Gastroesophageal sphincter (tissue), 4 donors: Measurements from ENCODE around the gene PLA2R1. TPM values are rescaled to one million over a fixed set of nuclear protein-coding genes. Genes with fewer than 3 reads are reported as not detected.

ENCODE experiments used
- ATAC-seq: fragments of 150-250 bp; one replicate; pipeline ENCODE4 v1.9.1; 2016; ENCODE audit warnings: mild to moderate bottlenecking, moderate library complexity
- H3K27ac ChIP-seq, 4 donors: fragments of 200-600 bp; sonication (generic) in 3 of 4; 1 replicate in 3 of 4; 2 replicates in 1 of 4; pipeline ENCODE4 v1.5.1; 2016 to 2019
- H3K27me3 ChIP-seq: fragments of 200-600 bp; sonication (generic); one replicate; pipeline ENCODE4 v1.5.1; 2019
- H3K36me3 ChIP-seq, 2 donors: fragments of 200-600 bp; sonication (generic); one replicate each; pipeline ENCODE4 v1.5.1; 2019; ENCODE audit warnings: control low read depth in 1 of 2
- H3K4me1 ChIP-seq, 3 donors: fragments of 200-600 bp; sonication (generic); 1 replicate in 2 of 3; 2 replicates in 1 of 3; pipeline ENCODE4 v1.5.1; 2016 to 2019; ENCODE audit warnings: control low read depth in 2 of 3
- H3K4me3 ChIP-seq, 2 donors: fragments of 200-600 bp; sonication (generic); one replicate each; pipeline ENCODE4 v1.5.1; 2019; ENCODE audit warnings: mild to moderate bottlenecking in 1 of 2, moderate library complexity in 1 of 2
- H3K9me3 ChIP-seq, 3 donors: fragments of 200-600 bp; sonication (generic); one replicate each; pipeline ENCODE4 v1.5.1; 2017 to 2019; ENCODE audit warnings: control low read depth in 2 of 3
- EP300 ChIP-seq: sonication (generic); formaldehyde crosslinking; IDR thresholded peaks from one replicate; pipeline ENCODE4 v1.6.1; 2017; ENCODE audit warnings: antibody characterized with exemption, mild to moderate bottlenecking
- POLR2A ChIP-seq, 2 donors: fragments of 450-650 bp; IDR thresholded peaks; one replicate each; pipeline ENCODE4 v1.6.1; 2017; ENCODE audit warnings: antibody characterized with exemption in 2 of 2, mild to moderate bottlenecking in 2 of 2, moderate library complexity in 1 of 2
- POLR2AphosphoS5 ChIP-seq: sonication (generic); formaldehyde crosslinking; IDR thresholded peaks from one replicate; pipeline ENCODE4 v1.6.1; 2017; ENCODE audit warnings: antibody characterized with exemption
- WGBS, 2 donors: methylation state at CpG; one replicate each; pipeline ENCODE4 v1.1.5; 2018; ENCODE audit warnings: low coverage in 1 of 2; 5-methylcytosine and 5-hydroxymethylcytosine counted together
- total RNA-seq, 4 donors: library from RNA; depleted of rRNA; stranded (reverse); fragments of >200 nt; gene quantifications; one replicate each; pipeline ENCODE4 v1.1.0, GENCODE V29; 2016
- TF ChIP-seq, protein P1 (sequence below), 4 experiments: fragments of 200-600 bp in 2 of 4; fragments of 450-650 bp in 2 of 4; sonication (generic) in 1 of 4; IDR thresholded peaks; one replicate each; pipeline ENCODE4 v1.5.1; 2017 to 2019; ENCODE audit warnings: antibody characterized with exemption in 4 of 4, mild to moderate bottlenecking in 2 of 4, moderate library complexity in 2 of 4

The PLA2R1 gene
- total RNA-seq, 4 donors from 2014 or later, result 6.5 to 15.0 (median 8.0) TPM

DNA sequence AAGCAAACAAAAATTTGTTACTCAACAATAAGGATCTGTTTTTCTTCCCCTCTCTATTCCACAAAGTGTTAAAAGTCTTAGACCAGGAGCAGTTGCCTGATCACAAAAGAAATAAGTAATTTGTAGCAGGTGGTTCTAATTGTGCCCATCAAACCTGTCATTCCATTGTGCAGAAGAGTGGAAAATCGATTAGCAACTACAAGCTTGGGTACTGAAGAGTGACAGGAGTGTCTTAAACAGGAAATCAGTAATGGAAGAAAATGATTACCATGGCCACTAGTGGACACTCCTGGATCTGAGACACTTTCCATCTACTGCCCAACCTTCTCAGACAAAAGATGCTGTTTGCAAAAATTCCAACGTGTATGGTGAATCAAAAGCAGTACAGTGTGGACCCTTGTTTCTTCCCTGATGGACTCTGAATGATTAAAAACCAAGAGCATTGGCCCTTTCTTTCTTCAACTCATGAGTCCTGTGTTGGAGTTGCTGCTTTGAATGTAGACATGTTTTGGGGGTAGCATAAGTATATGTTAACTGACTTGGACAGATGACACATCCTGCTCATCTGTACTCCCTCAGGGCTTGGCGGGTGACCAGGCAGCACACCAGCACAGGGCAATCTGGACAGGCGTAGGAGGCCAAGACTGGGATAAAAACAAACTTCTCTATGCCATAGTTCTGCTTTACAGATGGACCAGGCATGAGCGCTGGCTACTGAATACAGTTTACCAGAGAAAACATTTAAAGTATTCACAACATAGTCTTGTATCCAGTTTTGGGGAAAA, 51.9 kb downstream of the PLA2R1 start:
- WGBS, 2 donors, result 63 to 67% methylated on average over 1 to 5 of the region's 5 CpGs
- no peak for ATAC-seq
- TF ChIP-seq POLR2A (IDR thresholded peaks at IDR 0.05) (no peak), EP300 (no peak), POLR2AphosphoS5 (no peak)
- TF ChIP-seq, protein P1, sequence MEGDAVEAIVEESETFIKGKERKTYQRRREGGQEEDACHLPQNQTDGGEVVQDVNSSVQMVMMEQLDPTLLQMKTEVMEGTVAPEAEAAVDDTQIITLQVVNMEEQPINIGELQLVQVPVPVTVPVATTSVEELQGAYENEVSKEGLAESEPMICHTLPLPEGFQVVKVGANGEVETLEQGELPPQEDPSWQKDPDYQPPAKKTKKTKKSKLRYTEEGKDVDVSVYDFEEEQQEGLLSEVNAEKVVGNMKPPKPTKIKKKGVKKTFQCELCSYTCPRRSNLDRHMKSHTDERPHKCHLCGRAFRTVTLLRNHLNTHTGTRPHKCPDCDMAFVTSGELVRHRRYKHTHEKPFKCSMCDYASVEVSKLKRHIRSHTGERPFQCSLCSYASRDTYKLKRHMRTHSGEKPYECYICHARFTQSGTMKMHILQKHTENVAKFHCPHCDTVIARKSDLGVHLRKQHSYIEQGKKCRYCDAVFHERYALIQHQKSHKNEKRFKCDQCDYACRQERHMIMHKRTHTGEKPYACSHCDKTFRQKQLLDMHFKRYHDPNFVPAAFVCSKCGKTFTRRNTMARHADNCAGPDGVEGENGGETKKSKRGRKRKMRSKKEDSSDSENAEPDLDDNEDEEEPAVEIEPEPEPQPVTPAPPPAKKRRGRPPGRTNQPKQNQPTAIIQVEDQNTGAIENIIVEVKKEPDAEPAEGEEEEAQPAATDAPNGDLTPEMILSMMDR (IDR thresholded peaks at IDR 0.05), result no peak

DNA sequence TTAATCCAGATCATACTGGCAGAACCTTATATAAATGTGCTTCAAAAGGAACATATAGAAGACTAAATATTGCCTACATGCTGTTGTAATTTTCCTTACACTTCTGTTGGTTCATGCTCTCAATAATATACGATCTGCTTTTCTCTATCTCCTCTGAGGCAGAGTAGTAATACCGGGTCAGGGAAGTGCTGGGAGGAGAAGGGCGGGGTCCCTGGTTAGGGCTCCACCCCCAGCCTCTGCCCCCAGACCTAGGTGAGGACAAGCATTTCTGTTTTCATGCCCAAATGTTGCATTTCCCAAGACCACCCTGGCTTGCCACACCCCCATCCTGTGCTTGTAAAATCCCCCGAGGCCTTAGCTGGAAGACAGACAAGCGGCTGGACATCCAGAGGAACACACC, 55.3 kb downstream of the PLA2R1 start:
- no peaks in the 10 kb centered on the region for H3K27me3 ChIP-seq
- no peak for ATAC-seq
- no peak overlapping the region for H3K4me3 ChIP-seq
- H3K27ac ChIP-seq, result no peak overlapping the region
- H3K9me3 ChIP-seq, result no peaks in the 10 kb centered on the region
- peaks cover 0 to 41% of the 10 kb centered on the region in 2 donors for H3K36me3 ChIP-seq
- TF ChIP-seq POLR2AphosphoS5, result no peak
- TF ChIP-seq POLR2A (IDR thresholded peaks at IDR 0.05), result no peak
- TF ChIP-seq, protein P1 (IDR thresholded peaks at IDR 0.05), result no peak
- no peak for TF ChIP-seq EP300
- WGBS, 2 donors, result 79% methylated on average over 3 of the region's 5 CpGs; no CpG with 5 or more reads in 1 of the 2 donors
- peaks cover 0 to 14% (median 0%) of the 10 kb centered on the region in 3 donors for H3K4me1 ChIP-seq

More for the DNA sequence above, 51.9 kb downstream of the PLA2R1 start:
- Histone ChIP-seq H3K36me3 (peaks cover 0 to 33% of the 10 kb centered on the region in 2 donors), H3K27ac (no peak overlapping the region), H3K4me3 (no peak overlapping the region), H3K27me3 (no peaks in the 10 kb centered on the region), H3K9me3 (no peaks in the 10 kb centered on the region), H3K4me1 (peaks cover 0 to 14% (median 0%) of the 10 kb centered on the region in 3 donors)

DNA sequence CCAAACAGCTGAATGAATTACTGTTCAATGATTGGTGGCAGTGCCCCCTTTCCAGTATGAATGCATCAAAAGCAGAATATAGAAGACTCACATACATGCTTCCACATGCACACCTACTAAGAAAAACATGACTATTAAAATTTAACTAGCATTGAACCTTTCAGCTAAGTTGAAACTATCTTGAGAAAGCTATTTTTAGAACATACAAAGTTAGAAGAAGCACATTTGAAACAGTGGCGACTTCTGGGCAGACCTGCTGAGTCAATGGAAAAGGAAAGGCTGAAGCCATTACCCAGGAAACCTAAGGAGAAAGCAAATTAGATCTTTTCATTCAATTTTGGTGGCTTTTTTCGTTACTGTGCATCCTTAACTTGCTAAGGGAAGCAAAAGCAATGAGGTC, 55.9 kb downstream of the PLA2R1 start:
- no peak overlapping the region for H3K27ac ChIP-seq
- WGBS, 2 donors, result 38 to 47% methylated on average over 2 of the region's 2 CpGs
- ATAC-seq, result no peak
- H3K4me1 ChIP-seq, result peaks cover 0 to 14% (median 0%) of the 10 kb centered on the region in 3 donors
- H3K9me3 ChIP-seq, result no peaks in the 10 kb centered on the region
- H3K27me3 ChIP-seq, result no peaks in the 10 kb centered on the region
- peaks cover 0 to 34% of the 10 kb centered on the region in 2 donors for H3K36me3 ChIP-seq
- no peak overlapping the region for H3K4me3 ChIP-seq
- TF ChIP-seq EP300, result no peak
- TF ChIP-seq POLR2AphosphoS5, result no peak
- TF ChIP-seq, protein P1 (IDR thresholded peaks at IDR 0.05), result no peak
- no peak for TF ChIP-seq POLR2A (IDR thresholded peaks at IDR 0.05)

DNA sequence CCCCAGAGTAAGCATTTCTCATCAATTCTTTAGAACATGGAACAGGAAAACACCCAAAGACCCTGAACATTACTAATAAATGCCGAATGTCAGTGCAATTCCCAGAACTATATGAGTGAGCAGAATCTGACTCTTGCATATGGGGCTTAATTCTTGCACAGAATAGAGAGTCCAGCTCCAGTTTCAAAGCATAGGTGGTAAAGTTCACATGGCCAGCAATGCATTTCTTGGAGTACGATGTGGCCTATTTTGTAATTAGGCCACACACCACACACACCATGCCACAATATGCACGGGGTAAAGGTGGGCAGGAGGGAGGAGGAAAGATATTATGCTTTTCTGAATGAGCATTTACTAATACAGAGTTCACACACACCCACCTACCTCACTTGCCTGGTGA, 56.5 kb downstream of the PLA2R1 start:
- no peak for ATAC-seq
- 85 to 87% methylated on average over 2 to 3 of the region's 3 CpGs for WGBS, 2 donors
- Histone ChIP-seq H3K36me3 (peaks cover 0 to 29% of the 10 kb centered on the region in 2 donors), H3K27ac (no peak overlapping the region), H3K9me3 (no peaks in the 10 kb centered on the region), H3K27me3 (no peaks in the 10 kb centered on the region), H3K4me1 (peaks cover 0 to 14% (median 0%) of the 10 kb centered on the region in 3 donors), H3K4me3 (no peak overlapping the region)
- no peak for TF ChIP-seq POLR2AphosphoS5
- TF ChIP-seq EP300, result no peak
- TF ChIP-seq, protein P1 (IDR thresholded peaks at IDR 0.05), result no peak
- TF ChIP-seq POLR2A (IDR thresholded peaks at IDR 0.05), result no peak

DNA sequence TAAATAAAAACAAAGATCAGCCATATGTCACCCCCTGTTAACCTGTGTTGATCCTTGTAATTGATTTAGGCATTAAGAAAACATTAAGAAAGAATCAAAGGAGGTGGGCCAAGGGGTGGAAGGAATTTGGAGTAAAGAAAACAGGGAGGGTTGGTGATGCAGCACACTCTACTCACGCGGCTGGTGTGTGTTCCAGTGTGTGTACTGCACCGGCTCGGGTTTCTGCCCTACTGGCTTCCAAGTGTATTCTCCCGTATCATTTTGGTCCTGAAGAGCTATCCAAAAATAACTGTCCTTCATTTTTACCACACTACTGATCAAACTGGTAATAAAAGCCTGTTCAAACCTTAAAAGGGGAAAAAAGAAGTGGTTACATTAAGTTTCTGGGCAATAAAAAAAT, 56.9 kb downstream of the PLA2R1 start:
- Histone ChIP-seq H3K9me3 (no peaks in the 10 kb centered on the region), H3K36me3 (peaks cover 0 to 24% of the 10 kb centered on the region in 2 donors), H3K27ac (no peak overlapping the region), H3K4me1 (peaks cover 0 to 14% (median 0%) of the 10 kb centered on the region in 3 donors), H3K4me3 (no peak overlapping the region), H3K27me3 (no peaks in the 10 kb centered on the region)
- no peak for ATAC-seq
- TF ChIP-seq, protein P1 (IDR thresholded peaks at IDR 0.05), result no peak
- TF ChIP-seq POLR2A (IDR thresholded peaks at IDR 0.05), result no peak
- 92 to 95% methylated on average over 2 to 5 of the region's 5 CpGs for WGBS, 2 donors
